Measurements from ENCODE around the gene BIRC3.

BIRC3 gene

DNA sequence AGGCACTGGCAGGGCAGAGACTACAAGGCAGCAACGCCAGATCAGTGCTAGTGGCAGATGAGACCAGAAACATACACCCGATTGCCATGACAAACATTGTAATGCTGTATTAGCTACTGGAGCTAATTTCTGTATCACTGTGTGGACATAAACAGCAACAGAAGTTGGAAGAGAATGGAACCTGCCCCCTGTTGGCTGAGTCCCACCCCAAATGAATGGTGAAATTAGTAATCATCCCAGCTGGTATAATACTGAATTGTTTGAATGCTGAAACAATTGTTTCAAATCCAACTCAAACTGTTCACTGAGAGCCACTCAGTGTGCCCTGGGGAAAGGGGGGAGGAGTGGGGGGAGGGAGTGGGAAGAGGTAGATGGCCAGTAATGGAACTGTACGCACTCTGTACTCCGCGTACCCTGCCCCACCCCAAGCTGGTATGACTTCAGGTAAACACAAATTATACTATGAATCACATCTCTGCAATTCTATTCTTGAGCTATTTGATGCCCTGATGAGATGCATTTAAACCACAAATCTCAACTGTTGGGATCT lies 11.2 kb upstream of the BIRC3 start:
- 0 out of 22 replicates have a peak overlapping the region, but pooled peaks of 1 of the 11 experiments have one; percentile 23 for H3K4me2 ChIP-seq
- peaks cover 0 to 38% (median 8%) of the 10 kb centered on the region in 10 experiments; a peak in 13 of 20 replicates for H3K4me1 ChIP-seq
- no peak overlapping the region for H3K27ac ChIP-seq
- no peaks in the 10 kb centered on the region for H3K36me3 ChIP-seq
- TF ChIP-seq Cebpa-rat (IDR thresholded peaks at IDR 0.05): no peak
- H3K27me3 ChIP-seq: no peaks in the 10 kb centered on the region
- peaks cover 9 to 38% (median 28%) of the 10 kb centered on the region in 11 experiments; a peak in 21 of 22 replicates for H3K9me3 ChIP-seq (replicated peaks in 1 of 11)
- no peak overlapping the region for H3K4me3 ChIP-seq
- H3K9ac ChIP-seq: no peak overlapping the region
- H4K20me1 ChIP-seq: no peaks in the 10 kb centered on the region

DNA sequence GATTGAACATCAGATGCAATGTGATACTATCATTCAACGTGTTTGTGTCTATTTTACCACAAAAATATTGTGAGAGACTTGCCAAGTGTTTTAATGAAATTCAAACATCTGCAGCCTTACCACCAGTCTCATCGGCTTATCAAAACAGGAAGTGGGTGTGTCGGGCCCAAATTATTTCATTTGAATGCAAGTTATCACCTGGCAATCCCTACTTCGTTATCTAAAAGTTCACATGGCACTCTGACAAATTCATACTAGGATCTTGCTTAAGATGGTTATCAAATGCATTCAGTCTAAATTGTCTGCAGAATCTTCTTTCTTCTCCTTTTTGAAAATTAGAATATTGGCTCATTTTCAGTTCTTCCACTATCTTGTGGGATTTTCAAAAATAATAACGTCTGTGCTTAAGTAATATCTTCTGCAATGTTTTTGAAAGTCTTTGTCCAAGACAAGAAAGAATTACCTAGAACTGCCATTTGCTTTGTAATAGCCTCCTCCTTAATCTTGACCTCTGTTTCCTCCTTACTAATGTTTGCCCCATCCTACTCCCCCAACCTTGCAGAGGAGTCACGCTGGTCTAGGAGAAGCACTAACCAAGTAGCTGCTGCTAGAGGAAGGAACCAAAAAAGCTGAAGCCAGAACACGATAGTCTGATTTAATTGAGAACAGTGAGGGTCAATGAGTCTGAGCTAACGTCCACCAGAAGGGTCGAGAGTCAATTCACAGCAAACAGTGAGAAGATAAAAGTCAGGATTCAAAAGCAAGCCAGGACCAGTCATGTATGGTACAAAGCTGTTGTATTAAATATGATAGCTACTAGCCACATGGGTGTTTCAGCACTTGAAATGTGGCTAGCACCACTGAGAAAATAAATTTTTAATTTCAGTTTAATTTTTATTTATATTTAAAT lies 10.2 kb upstream of the BIRC3 start:
- Histone ChIP-seq H3K27me3 (no peaks in the 10 kb centered on the region), H4K20me1 (no peaks in the 10 kb centered on the region), H3K27ac (no peak overlapping the region), H3K36me3 (no peaks in the 10 kb centered on the region), H3K9me3 (replicated peaks in 1 of 11) (peaks cover 9 to 28% (median 19%) of the 10 kb centered on the region in 11 experiments; a peak in 21 of 22 replicates), H3K4me1 (peaks cover 0 to 38% (median 8%) of the 10 kb centered on the region in 10 experiments; a peak in 13 of 20 replicates), H3K9ac (no peak overlapping the region), H3K4me3 (no peak overlapping the region), H3K4me2 (peak overlapping the region in 4 of 11 experiments; percentile 1 to 23 (median 16); a peak in 4 of 22 replicates)
- TF ChIP-seq Cebpa-rat (IDR thresholded peaks at IDR 0.05): no peak

DNA sequence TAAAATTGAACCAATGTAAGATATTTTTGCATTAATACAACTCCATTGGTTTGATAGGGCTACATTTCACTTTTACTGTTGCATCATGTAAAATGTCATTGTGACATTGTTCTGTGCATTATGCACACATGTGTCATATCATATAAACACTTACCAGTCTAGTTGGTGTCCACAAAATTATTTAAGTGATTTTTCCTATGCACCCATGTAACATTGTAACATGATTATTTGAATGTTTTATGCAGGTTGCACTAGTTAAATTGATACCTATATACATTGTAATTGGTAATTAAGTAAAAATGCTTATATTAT lies 9.6 kb upstream of the BIRC3 start:
- no peak for TF ChIP-seq Cebpa-rat (IDR thresholded peaks at IDR 0.05)
- Histone ChIP-seq H3K4me3 (no peak overlapping the region), H3K9ac (no peak overlapping the region), H4K20me1 (no peaks in the 10 kb centered on the region), H3K36me3 (no peaks in the 10 kb centered on the region), H3K27me3 (no peaks in the 10 kb centered on the region), H3K4me2 (no peak overlapping the region), H3K27ac (no peak overlapping the region), H3K9me3 (replicated peaks in 1 of 11) (peaks cover 2 to 22% (median 13%) of the 10 kb centered on the region in 11 experiments; a peak in 21 of 22 replicates), H3K4me1 (peaks cover 3 to 34% (median 8%) of the 10 kb centered on the region in 10 experiments; a peak in 15 of 20 replicates)

DNA sequence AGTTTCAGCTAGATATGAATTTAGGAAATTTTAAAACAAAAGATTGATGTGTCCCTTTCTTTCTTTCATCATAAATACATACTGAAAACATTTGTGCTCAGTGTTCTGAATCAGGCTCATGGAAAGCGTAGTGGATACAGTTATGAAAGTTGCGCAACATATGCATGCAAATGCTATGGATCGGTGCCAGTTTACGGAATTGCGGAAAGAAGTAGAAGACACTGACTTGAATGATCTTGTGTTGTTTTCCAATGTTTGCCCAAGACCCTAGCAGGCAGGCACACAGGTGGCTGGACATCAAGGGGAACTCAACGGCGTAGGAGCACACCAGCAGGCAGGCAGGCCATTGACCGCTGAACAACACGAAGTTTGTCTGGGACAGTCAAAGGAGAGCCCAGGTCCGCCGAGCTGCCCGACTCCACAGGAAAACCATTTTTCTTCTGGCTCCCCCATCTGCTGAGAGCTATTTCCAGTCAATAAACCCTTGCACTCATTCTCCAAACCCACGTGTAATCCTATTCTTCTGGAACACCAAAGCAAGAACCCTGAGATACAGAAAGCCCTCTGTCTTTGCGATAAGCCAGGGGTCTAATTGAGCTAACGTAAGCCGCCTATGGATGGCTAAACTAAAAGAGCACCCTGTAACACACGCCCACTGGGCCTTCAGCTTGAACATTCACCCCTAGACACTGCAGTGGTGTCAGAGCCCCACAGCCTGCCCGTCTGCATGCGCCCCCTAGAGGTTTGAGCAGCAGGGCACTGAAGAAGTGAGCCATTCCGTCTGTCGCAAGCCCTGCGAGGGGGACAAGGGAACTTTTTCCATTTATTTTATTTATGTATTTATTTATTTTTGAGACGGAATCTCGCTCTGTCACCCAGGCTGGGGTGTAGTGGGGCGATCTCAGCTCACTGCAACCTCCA lies 7.4 kb upstream of the BIRC3 start:
- Histone ChIP-seq H3K4me1 (peaks cover 10 to 31% (median 17%) of the 10 kb centered on the region in 10 experiments; a peak in 16 of 20 replicates), H3K36me3 (no peaks in the 10 kb centered on the region), H3K9ac (no peak overlapping the region), H3K27me3 (no peaks in the 10 kb centered on the region), H3K4me3 (no peak overlapping the region), H3K4me2 (no peak overlapping the region), H4K20me1 (no peaks in the 10 kb centered on the region), H3K27ac (no peak overlapping the region), H3K9me3 (replicated peaks in 1 of 11) (peaks cover 0 to 14% (median 7%) of the 10 kb centered on the region in 11 experiments; a peak in 6 of 22 replicates)
- peak; percentile 20 to 91 (median 69); a peak in 19 of 22 replicates for TF ChIP-seq Cebpa-rat (IDR thresholded peaks at IDR 0.05)

DNA sequence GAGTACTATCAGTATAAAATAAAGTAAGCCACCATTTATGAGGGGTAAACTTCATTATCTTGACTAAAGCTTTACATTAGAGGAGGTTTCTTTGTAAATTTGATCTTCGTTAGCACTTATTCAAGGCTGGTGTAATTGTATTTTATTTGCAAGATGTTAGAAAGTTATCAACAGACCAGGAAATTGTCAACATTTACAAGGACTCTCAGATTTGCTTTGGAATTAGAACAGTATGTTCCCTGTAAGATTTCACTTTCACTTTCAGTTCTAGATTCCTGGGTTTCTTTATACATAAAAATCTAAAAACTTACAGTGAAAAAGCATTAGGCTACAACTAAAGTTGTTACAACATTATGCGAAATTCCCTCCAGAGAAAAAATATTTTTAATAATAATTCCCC lies 4.6 kb upstream of the BIRC3 start:
- H3K27me3 ChIP-seq: 0 out of 22 replicates have a peak, but pooled peaks cover 0 to 3% (median 0%) of the 10 kb centered on the region in 11 experiments
- peaks cover 11 to 32% (median 24%) of the 10 kb centered on the region in 10 experiments for H3K4me1 ChIP-seq
- no peaks in the 10 kb centered on the region for H4K20me1 ChIP-seq
- H3K36me3 ChIP-seq: no peaks in the 10 kb centered on the region
- no peak overlapping the region for H3K9ac ChIP-seq
- no peak overlapping the region for H3K4me3 ChIP-seq
- H3K9me3 ChIP-seq (replicated peaks in 1 of 11): peaks cover 0 to 14% (median 7%) of the 10 kb centered on the region in 11 experiments; a peak in 6 of 22 replicates
- H3K4me2 ChIP-seq: peak overlapping the region in 10 of 11 experiments; percentile 3 to 53 (median 34); a peak in 15 of 22 replicates
- no peak for TF ChIP-seq Cebpa-rat (IDR thresholded peaks at IDR 0.05)
- H3K27ac ChIP-seq: peak overlapping the region in 2 of 11 experiments; percentile 20 to 29; a peak in 1 of 22 replicates

DNA sequence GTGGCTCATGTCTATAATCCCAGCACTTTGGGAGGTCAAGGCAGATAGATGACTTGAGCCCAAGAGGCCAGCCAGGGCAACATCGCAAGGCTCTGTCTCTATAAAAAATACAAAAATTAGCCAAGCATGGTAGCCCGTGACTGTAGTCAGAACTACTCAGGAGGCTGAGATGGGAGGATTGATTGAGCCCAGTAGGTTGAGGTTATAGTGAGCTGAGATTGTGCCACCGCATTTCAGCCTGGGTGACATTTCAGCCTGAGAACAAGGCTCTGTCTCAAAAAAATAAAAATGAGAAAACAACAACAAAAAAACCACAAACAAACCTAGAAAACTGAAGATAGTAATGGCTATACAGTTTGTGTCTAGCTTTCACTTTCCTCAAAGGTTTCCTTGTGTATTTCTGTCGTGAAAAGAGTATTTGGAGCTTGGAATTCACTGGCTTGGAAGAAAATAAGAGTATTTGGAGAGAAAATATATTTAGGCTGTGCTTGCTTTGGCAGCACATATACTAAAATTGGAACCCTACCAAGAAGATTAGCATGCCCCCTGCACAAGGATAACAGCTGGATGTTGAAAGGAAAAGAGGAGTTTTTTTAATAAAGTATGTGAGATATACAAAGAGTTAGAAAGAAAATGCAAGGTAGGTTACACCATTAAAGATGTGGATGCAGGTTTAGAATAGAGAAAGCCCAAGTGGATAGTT lies 3.9 kb upstream of the BIRC3 start:
- Histone ChIP-seq H3K4me2 (peak overlapping the region; percentile 3 to 53 (median 35); a peak in 17 of 22 replicates), H3K9ac (no peak overlapping the region), H3K9me3 (replicated peaks in 1 of 11) (peaks cover 0 to 14% (median 7%) of the 10 kb centered on the region in 11 experiments; a peak in 6 of 22 replicates), H3K36me3 (no peaks in the 10 kb centered on the region), H3K27me3 (0 out of 22 replicates have a peak, but pooled peaks cover 0 to 3% (median 0%) of the 10 kb centered on the region in 11 experiments), H3K27ac (peak overlapping the region in 2 of 11 experiments; percentile 20 to 29; a peak in 3 of 22 replicates), H4K20me1 (no peaks in the 10 kb centered on the region), H3K4me3 (no peak overlapping the region), H3K4me1 (peaks cover 18 to 40% (median 31%) of the 10 kb centered on the region in 10 experiments)
- no peak for TF ChIP-seq Cebpa-rat (IDR thresholded peaks at IDR 0.05)

DNA sequence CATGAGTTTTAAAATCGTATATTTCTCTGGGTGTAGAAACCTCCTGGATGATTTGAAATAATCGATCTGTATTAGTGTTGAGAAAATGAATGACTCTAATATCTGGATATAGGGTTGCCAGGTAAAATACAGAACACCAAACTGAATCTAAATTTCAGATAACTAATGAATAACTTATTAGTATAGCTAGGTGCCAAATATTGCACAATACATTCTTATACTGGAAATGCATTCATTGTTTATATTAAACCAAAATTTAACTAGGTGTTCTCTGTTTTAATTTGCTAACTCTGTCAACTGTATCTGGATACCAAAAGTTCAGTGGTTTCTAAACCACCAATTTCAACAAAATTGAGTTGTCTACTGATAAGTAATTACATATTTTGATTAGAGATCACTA lies 2.5 kb upstream of the BIRC3 start:
- no peaks in the 10 kb centered on the region for H4K20me1 ChIP-seq
- H3K4me3 ChIP-seq: no peak overlapping the region
- H3K9ac ChIP-seq: no peak overlapping the region
- H3K4me1 ChIP-seq: peaks cover 19 to 54% (median 34%) of the 10 kb centered on the region in 10 experiments
- peaks cover 0 to 12% (median 4%) of the 10 kb centered on the region in 11 experiments; a peak in 6 of 22 replicates for H3K9me3 ChIP-seq (replicated peaks in 1 of 11)
- peak in 1 of 11 experiments; percentile 44; a peak in 1 of 22 replicates for TF ChIP-seq Cebpa-rat (IDR thresholded peaks at IDR 0.05)
- no peak overlapping the region for H3K4me2 ChIP-seq
- H3K27ac ChIP-seq: no peak overlapping the region
- 0 out of 22 replicates have a peak, but pooled peaks cover 0 to 3% (median 0%) of the 10 kb centered on the region in 11 experiments for H3K27me3 ChIP-seq
- no peaks in the 10 kb centered on the region for H3K36me3 ChIP-seq
